ENCODE measurements around the gene PAM16.

Gene PAM16

GRCh38 chr16:4383591-4384444, 32.7 kb upstream of the PAM16 start:
- no peak for DNase-seq

- DNase-seq: no peak
These were observed 31.8 kb upstream of the PAM16 start for GRCh38 chr16:4382795-4383357.

GRCh38 chr16:4381935-4382794, 31.0 kb upstream of the PAM16 start:
- no peak for DNase-seq

- DNase-seq: no peak
These were observed 30.2 kb upstream of the PAM16 start for GRCh38 chr16:4381072-4381934.

- DNase-seq: no peak
These were observed 29.3 kb upstream of the PAM16 start for GRCh38 chr16:4380119-4381063.

- DNase-seq: no peak
These were observed 28.0 kb upstream of the PAM16 start for GRCh38 chr16:4378999-4379690.

- no peak for DNase-seq
These were observed 27.1 kb upstream of the PAM16 start for GRCh38 chr16:4378161-4378666.

GRCh38 chr16:4377573-4378154, 26.5 kb upstream of the PAM16 start:
- DNase-seq: no peak

- no peak for DNase-seq
These were observed 25.9 kb upstream of the PAM16 start for GRCh38 chr16:4376893-4377572.

GRCh38 chr16:4376126-4376892, 25.2 kb upstream of the PAM16 start:
- peak in 1 of 2 experiments; percentile 42 for DNase-seq

- DNase-seq: no peak
These were observed 24.6 kb upstream of the PAM16 start for GRCh38 chr16:4375717-4376116.

- no peak for DNase-seq
These were observed 23.0 kb upstream of the PAM16 start for GRCh38 chr16:4373909-4374742.

- peak in 1 of 2 experiments; percentile 24 for DNase-seq
These were observed 22.3 kb upstream of the PAM16 start for GRCh38 chr16:4373356-4373908.

GRCh38 chr16:4372578-4373355, 21.6 kb upstream of the PAM16 start:
- DNase-seq: peak in 1 of 2 experiments; percentile 46

- DNase-seq: no peak
These were observed 21.0 kb upstream of the PAM16 start for GRCh38 chr16:4372001-4372577.

GRCh38 chr16:4371357-4372000, 20.4 kb upstream of the PAM16 start, which contains the start of gene VASN:
Gene VASN, plus strand, starts transcription at chr16:4371848. Its CDS starts 9,030 bp downstream, at chr16:4380878.
- no peak for DNase-seq

All from NCI-H446 (cell line).